Stimulated activated CD8-positive, alpha-beta memory T cell treated with anti-CD3 and anti-CD28 coated beads, Interleukin-4, amount 100 ng/mL, for 24 hours (primary cell): ENCODE results near the gene COMMD9.

Source experiments
- DNase-seq: peaks from one replicate; pipeline ENCODE4 v3.0.0-alpha.2; 2020; ENCODE audit warnings: low read depth

Gene COMMD9

DNA sequence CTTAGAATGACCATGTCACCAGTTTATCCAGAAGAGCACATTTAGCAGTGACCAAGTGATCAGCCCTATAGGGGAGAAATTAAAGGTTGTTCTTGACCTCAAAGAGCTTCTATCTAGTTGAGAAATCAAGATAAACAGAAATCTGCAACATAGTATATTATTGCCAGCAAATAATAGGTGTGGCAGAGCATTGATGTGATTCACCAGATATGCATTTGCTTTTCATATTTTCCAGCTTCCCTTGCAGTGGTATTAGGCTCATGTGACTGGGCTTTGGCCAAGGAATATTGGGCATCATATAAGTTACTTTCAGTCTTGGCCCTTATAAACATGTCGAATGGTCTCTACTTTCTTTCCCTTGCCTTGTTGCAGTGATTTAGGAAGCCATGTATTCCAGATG is 34.5 kb downstream of the COMMD9 start:
- DNase-seq: no peak

DNA sequence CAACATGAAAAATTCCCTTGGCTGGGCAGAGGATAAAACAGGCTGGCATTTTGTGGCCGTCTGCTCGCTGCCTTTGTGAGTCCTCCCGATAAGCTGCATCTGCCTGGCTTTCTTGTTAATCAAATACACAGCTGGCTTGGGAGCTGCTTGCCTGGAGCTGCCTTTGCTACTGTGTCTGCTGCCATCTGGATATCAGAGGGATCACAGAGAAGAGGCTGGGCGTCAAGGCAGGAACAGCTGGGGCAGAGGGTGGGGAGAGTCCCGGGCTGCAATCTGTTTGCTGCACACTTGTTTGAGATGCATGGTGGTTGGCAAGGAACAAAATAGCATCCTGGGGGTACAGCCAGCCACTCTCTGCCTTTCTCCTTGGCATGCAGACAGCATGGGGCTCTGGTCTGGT is 36.0 kb downstream of the COMMD9 start:
- no peak for DNase-seq

DNA sequence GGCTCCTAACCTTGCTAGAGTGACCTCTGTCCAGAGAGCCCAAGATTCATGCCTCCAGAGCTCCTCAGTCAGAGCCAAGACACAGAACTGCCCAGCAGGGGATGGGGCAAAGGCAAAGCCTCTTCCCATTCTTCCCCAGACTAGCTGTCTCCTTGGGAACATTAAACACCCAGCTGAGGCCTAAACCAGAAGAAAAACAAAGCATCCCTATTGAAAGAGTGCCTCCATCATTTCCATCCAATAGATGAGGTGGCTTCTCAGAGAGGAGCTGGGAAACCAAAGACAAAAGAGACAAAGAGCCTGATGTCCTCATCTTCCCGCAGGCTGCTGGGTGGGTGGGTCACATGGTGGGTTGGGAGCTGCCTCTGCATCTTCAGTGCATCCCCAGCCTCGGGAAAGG is 37.4 kb downstream of the COMMD9 start:
- DNase-seq: no peak

DNA sequence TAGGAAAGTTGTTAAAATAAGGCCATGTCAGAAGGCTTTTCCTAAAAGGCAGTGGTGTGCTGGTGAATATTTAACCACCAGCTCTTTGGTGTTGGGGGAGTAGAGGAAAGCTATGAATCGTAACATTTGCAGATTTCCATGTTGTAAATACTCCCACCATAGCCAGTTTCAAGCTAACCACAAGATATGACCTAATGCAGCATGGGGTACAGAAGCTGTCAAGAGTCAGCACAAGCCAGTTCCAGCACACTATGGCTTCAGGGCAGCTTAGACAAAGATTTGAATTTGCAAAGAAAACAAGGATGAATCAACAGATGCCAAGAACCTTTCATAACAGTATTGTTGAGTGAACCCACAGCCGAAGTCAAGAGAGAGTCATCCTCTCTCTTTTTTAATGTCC is 40.0 kb downstream of the COMMD9 start:
- DNase-seq: no peak

DNA sequence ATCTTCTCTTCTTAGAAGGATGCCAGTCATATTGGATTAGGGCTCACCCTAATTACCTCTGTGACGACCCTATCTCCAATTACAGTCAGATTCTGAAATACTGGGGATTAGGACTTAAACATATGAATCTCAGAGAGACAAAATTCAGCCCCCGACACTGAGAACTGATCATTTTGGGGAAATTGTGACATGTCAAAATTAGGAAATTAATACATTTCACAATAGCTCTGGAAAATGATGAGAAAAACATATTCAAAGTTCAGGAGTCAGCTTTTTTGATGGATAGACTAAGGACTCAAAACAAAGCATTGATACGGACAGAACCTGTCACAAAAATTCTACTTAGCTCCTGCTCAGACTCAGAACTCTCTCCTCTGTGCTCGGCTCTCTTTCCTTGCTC is 40.8 kb downstream of the COMMD9 start:
- DNase-seq: no peak

DNA sequence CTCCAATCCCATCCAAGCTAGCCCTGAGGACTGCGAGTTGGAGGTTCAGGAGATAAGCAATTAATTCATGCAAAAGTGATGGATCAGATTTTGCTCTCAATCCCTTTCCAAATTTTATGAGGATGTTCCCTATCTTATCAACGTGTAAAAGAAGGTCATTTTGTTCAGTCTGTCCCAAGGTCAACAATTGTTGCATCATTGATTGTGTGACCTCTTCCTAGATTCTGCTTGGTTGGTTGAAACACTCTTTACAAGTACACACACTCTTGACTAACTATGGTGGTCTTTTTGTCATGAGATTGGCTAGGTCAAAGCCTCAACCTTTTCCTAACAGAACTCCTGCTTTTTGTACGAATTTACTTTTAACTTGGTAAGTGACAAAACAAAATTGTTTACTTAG is 41.7 kb downstream of the COMMD9 start:
- DNase-seq: no peak

DNA sequence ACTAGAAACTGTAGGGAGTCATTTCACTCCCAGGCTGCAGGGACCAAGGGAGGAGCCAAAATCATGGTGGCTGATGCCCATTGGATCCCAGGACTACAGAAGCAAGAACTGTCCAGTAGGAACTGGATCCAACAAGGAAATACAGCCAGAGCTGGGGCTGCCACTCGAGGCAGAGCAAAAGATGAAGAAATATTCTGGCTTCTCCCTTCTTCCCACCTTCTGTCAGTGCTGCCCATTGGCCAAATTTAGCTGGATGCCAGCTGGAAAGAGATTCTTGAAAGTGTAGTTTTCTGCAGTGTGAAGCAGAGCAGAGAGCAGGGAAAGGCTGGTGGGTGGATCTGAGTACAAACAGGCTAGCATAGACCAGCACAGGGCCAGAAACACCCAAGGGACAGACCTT is 45.6 kb downstream of the COMMD9 start:
- no peak for DNase-seq

DNA sequence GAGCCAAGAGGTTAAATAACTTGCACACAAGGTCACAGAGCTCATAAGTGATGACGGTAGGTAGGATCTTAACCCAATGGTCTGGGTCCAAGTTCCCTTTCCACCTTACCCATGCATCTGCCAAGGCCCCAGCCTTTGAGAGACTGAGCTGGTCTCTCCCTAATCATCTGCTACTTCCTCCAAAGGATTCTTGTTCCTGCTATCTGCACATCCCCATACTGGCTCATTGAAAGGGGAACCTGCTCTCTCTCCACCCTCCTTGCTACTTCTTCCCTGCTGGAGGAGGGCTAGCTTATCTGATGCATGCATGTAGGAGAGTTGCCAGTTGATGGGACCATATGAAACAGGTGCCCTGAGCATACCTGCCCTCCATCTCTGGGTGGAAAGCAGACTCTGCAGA is 47.7 kb downstream of the COMMD9 start:
- DNase-seq: no peak

DNA sequence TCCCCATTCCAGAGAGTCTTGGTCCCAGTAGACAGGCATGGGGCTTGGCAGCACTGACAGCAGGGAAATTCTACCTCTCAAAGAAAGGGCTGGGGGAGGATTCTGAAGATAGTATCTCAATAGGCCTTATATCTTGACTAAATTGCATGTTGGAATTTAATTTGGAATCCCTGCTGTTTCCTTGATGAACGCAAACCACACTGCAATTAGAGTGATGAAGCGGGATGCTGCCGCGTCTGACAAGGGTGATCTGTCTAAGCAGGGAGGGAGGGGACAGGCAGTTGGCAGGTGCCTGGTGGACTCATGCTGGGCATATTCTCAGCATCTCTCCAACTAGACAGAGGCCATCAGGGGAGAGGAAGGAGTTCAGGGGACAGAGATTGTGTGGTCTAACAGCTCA is 48.4 kb downstream of the COMMD9 start:
- no peak for DNase-seq

DNA sequence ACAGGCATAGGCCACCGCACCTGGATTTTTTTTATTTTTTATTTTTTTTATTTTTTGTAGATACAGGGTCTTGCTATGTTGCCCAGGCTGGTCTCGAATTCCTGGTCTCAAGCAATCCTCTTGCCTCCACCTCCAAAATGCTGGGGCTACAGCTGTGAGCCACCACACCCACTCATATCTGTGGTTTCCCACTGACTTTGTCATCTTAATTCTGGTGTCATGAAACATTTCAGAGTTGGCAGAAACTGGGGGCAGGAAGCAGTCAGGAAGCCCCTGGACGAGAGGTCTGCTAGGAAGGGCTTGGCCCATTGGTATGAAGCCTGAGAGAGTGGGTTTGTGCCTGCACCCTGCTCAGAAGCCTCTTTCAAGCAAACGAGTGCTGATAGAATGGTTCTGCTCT is 49.1 kb downstream of the COMMD9 start:
- no peak for DNase-seq

DNA sequence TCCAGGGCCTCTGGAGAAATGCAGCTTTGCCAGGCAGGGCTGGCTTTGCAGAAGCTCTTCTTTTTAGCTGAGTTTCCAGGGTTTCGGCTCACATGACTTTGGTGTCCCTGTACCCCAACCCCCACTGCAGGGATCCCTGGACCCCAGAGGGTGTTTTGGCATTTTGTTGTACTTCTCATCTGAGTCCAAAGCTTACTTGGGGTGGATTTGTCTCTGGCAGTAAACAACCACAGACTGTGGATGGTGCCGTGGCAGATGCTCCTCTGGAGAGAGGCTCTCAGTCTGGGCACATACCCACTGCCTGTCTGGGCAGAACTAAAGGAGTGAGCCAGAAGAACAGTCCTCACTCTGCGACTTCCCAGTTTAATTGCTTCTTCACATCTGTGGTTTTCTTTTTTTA is 49.6 kb downstream of the COMMD9 start:
- DNase-seq: no peak

DNA sequence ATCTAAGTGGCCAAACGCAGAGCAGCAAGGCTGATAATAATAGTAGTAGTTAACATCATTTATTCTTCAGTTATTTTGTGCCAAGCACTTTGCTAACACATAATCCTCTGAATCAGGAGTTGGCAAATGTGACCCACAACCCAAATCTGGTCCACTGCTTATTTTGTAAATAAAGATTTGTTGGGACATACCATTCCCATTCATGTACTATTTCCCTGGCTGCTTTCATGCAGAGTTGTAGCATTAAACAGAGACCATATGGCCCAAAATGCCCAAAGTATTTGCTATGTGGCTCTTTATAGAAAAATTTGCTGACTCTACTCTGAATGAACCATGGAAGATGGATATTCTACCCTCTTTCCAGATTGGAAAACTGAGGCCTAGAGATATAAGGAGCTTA is 50.3 kb downstream of the COMMD9 start:
- DNase-seq: no peak

DNA sequence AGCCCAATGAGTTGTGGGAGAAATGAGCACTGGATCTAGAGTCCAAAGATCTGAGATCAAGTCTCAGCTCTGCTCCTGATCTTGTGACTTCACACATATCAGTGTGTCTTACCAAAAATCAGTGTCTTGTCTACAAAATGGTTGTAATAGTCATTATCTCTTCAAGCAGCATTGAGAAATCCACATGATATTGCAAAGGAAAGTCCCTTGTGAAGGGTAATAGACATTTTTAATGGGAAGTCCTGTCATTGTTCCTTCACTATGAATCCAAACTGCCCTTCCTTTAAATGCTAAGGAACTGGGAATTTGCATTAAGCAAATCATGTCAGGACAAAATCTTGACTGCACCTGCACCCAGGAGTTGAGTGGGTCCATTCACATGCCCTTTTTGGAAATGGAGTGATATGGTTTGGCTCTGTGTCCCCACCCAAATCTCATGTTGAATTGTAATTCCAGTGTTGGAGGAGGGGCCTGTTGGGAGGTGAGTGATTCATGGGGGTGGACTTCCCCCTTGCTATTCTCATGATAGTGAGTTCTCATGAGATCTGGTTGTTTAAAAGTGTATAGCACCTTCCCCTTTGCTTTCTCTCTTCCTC is 51.1 kb downstream of the COMMD9 start:
- DNase-seq: no peak

DNA sequence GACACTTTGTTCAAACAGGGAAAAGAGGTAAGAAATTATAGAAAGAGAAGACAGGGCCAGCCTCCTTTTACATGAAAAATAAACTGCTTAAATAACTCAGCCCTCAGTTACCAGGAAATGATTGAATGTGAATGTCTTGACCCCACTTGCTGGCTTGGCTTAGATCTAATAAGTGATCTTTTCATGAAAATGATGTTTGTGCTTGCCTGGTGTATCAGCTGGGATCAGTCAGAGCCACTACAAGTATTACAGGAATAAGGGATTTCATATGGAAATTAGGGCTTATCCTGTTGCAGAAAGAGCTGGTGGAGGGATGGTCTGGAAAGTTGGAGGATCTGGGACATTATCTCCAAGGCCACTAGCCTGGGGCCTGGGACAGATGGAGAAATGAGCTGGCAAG is 51.8 kb downstream of the COMMD9 start:
- no peak for DNase-seq

DNA sequence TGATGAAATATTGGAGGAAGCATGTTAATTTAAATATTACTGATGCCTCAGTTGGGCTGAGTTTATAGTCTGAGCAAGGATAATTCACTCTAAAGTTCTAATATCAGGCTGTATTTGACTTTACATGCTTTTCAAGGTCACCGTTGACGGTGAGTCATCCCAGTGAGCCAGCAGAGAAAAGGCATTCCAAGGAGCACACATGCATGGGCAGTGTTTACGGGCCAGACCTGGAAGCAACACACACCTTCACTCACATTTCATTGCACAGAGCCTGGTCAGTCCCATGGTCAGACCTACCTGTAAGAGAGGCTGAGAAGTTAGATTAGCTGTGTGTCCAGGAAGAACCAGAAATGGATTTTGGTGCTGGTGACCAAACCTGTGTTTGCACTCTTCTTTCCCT is 53.5 kb downstream of the COMMD9 start:
- DNase-seq: no peak

DNA sequence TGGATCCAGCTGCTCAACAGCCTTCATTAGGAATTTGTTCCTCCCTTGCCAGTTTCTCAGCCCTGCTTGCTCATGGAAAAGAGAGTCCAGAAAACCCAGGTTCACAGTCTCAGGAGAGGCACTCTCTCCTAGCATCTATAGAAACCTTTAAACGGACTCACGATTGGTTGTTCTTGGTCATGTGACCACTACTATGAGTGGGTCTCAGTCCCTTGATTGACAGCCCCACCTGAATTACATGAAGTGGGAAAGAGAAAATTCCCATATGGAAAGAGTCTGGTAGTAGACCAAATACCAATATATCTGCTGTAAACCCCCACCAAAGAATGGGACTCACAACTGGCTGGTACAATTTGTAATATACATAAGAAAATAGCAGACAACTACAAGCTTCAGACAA is 54.4 kb downstream of the COMMD9 start:
- DNase-seq: no peak

DNA sequence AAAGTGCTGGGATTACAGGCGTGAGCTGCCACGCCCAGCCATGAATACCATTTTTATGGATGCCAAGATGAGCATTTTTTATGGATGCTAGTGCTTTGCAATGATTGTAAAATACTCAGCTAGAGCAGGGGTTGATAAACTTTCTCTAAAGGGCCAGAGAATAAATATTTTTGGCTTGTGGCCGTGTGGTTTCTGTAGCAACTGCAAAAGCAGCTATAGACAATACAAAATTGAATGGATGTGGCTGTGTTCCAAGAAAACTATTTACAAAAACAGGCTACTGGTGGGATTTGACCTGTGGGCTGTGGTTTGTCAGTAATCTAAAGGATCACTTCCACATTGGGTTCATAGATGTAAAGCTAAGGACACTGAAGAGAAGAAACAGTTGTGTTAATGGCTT is 56.0 kb downstream of the COMMD9 start:
- DNase-seq: no peak

DNA sequence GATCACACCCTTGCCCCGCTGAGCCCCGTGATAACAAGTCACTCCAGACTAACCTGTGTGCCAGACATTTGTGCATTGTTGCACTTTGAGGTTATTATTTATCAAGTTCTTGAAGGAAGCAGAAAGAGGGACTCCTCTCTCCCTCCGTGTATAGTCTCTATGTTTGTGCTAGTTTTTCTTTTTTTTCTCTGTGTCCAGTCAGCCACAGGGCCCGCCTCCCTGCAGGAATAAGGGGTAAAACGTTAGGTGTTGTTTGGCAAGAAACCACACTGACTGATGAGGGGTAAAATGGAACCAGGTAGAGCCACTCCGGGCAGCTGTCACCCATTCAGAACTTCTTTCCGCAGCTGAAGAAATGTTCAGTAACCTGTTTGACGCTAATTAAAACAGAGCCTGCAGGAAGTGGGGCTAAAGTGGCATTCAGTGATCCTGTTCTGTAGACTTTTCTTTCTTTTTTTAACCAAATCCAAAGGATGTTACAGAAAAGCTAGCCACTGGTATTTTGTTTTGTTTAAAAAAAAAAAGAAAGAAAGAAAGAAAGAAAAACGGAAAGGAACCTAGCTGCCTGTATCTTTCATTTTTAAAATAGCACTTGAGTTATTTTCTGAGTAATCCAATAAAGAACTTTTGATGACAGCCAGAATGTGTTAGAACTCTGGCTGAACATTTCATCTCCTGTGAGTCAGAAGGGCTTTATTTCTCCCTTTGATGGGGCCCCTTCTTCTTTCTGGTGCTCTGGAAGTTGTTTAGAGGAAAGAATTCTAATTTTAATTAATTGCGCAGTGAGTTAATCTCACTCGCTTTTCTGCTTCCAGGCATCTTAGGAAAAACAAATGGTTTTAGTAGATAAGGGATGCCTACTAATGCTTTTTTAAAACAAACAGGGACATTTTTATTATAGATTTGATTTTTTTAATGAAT is 58.2 kb downstream of the COMMD9 start:
- DNase-seq: no peak

DNA sequence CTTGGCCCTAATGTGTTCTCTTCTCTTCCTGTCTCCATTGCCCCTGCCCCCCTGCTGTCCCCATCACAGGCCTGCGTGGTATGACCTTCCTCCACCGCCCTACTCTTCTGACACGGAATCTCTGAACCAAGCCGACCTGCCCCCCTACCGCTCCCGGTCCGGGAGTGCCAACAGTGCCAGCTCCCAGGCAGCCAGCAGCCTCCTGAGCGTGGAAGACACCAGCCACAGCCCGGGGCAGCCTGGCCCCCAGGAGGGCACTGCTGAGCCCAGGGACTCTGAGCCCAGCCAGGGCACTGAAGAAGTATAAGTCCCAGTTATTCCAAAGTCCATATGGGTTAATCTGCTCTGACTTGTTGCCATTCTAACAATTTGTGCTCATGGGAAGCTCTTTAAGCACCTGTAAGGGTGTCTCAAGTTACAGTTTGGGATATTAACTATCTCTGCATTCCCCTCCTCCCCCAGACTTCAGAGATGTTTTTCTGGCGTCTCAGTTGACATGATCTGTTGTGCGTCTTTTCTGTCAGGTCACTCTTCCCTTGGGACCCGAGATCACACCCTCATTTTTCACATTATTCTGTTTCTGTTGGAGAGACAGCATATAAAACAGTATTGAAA is 60.0 kb downstream of the COMMD9 start:
- DNase-seq: no peak

DNA sequence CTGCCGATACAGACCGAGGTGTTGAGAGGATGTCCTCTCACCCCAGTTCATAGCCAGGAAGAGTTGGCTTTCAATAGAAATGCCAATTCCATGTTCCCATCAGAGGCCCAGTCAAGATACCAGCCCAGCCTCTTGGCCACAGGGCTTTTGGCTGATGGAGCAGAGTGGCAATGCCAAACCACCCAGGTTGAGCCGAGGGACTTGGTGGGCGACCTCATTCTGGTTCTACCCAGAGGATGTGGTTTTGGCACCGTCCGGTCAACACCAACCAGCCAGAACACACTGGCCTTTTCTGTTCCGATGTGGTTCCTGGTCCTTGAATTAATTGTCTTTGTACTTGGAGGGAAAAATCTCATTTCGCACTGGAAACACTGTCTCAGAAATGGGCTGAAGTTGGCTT is 60.5 kb downstream of the COMMD9 start:
- no peak for DNase-seq

DNA sequence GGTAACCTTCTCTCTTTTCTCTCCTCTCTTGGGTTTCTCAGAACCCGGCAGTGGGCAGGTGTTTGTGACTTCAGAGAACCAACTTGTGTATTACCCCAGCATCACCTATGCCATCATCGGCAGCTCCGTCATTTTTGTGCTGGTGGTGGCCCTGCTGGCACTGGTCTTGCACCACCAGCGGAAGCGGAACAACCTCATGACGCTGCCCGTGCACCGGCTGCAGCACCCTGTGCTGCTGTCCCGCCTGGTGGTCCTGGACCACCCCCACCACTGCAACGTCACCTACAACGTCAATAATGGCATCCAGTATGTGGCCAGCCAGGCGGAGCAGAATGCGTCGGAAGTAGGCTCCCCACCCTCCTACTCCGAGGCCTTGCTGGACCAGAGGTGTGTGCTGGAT is 62.2 kb downstream of the COMMD9 start:
- no peak for DNase-seq

DNA sequence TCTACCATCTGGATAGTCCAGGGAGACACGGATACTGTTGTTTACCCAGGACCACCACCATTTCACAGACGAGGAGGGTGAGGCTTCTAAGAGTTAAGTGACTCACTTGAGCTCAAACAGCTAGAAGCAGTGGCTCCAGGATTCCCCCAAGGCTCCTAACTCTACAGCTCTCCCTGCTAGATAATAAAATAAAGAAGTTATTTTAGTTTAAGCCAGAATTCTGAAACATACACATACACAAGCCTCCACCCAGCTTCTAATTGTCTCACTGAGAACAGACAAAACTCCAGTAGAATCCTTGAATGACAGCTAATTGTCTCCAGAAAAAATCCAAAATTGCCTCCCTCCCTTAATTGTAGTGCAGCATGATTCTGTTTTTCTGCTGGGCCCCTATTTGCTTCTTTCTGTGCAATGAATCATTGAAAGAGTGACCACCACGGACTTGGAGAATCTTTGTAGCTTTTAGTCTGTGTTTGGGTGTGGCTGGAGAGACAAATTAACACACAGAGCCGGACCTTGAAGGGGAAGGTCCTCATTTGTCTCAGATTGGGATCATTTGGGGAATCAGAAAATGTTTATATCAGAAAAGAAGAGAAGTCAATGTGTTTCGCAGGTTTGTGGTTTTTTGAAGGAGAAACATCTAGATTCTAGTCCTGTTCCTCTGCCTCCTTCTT is 64.9 kb downstream of the COMMD9 start:
- no peak for DNase-seq
